IMR-90 (cell line): Measurements from ENCODE around the gene SSR3. TPM values are rescaled to one million over a fixed set of nuclear protein-coding genes. Genes with fewer than 3 reads are reported as not detected.

Experiments
- ATAC-seq: fragments of 200-7000 bp; cut with Tn5 transposase; 2 replicates; pipeline ENCODE4 v1.9.1; 2020; ENCODE audit warnings: low read depth, mild to moderate bottlenecking, moderate library complexity
- BruUV-seq: library from RNA; stranded (reverse); fragments of 400-500 nt; replicated peaks from 2 replicates; lab custom pipeline; 2021; lab: Mats Ljungman, UMichigan
- CTCF ChIA-PET: fragments of 300-600 bp; formaldehyde crosslinking; extraction: SDS; loops from one replicate; lab custom pipeline; 2021; ENCODE audit warnings: antibody characterized with exemption; lab: Yijun Ruan, JAX
- POLR2A ChIA-PET: fragments of 300-600 bp; sonication (Branson Sonifier 250); formaldehyde crosslinking; loops from one replicate; lab custom pipeline; 2022; ENCODE audit warnings: antibody characterized with exemption; ENCODE audit not compliant: unreplicated experiment; lab: Charles Lee
- DNase-seq: peaks from one replicate; pipeline ENCODE4 v3.0.0; 2013
- H2AFZ ChIP-seq: replicated peaks from 2 replicates; pipeline ENCODE3; 2013; ENCODE audit warnings: low read length, mild to moderate bottlenecking; ENCODE audit not compliant: poor library complexity
- H2AK5ac ChIP-seq: 2 replicates; pipeline ENCODE4 v1.6.1; 2013; ENCODE audit warnings: low read depth, low read length, inconsistent platforms
- H2AK9ac ChIP-seq: replicated peaks from 2 replicates; pipeline ENCODE3; 2013; ENCODE audit warnings: mild to moderate bottlenecking, low read depth, low read length, moderate library complexity; ENCODE audit not compliant: poor library complexity
- H2BK120ac ChIP-seq: 2 replicates; pipeline ENCODE4 v1.6.1; 2013; ENCODE audit warnings: low read depth, low read length, inconsistent platforms
- H2BK15ac ChIP-seq: 3 replicates; pipeline ENCODE4 v1.6.1; 2013; ENCODE audit warnings: low read depth, low read length, inconsistent platforms
- H2BK20ac ChIP-seq: 2 replicates; pipeline ENCODE4 v1.6.1; 2013; ENCODE audit warnings: low read depth, mild to moderate bottlenecking, inconsistent platforms, low read length, moderate library complexity
- H2BK5ac ChIP-seq: 2 replicates; pipeline ENCODE4 v1.6.1; 2013; ENCODE audit warnings: mild to moderate bottlenecking, low read depth, low read length, inconsistent platforms; ENCODE audit not compliant: poor library complexity, severe bottlenecking
- H3K14ac ChIP-seq: replicated peaks from 2 replicates; pipeline ENCODE4 v1.6.1; 2013; ENCODE audit warnings: low read depth, low read length, inconsistent platforms
- H3K18ac ChIP-seq: 2 replicates; pipeline ENCODE4 v1.6.1; 2013; ENCODE audit warnings: low read depth, low read length, control low read depth
- H3K23ac ChIP-seq: 2 replicates; pipeline ENCODE4 v1.6.1; 2013; ENCODE audit warnings: low read depth, low read length, inconsistent platforms
- H3K27ac ChIP-seq: 2 replicates; pipeline ENCODE4 v1.5.1; 2013; ENCODE audit warnings: mild to moderate bottlenecking, control low read depth, low read length; ENCODE audit not compliant: insufficient read depth
- H3K27me3 ChIP-seq: 2 replicates; pipeline ENCODE4 v1.6.1; 2013; ENCODE audit warnings: low read length; ENCODE audit not compliant: control insufficient read depth, insufficient read depth
- H3K36me3 ChIP-seq: 2 replicates; pipeline ENCODE4 v1.6.1; 2013; ENCODE audit warnings: low read length, mixed read lengths; ENCODE audit not compliant: control insufficient read depth, insufficient read depth
- H3K4ac ChIP-seq: 2 replicates; pipeline ENCODE4 v1.6.1; 2013; ENCODE audit warnings: low read depth, low read length, inconsistent platforms
- H3K4me1 ChIP-seq: 2 replicates; pipeline ENCODE4 v1.6.1; 2013; ENCODE audit warnings: low read length, mixed read lengths; ENCODE audit not compliant: control insufficient read depth, insufficient read depth
- H3K4me2 ChIP-seq: 2 replicates; pipeline ENCODE4 v1.6.1; 2013; ENCODE audit warnings: low read depth, mild to moderate bottlenecking, control low read depth, low read length, moderate library complexity
- H3K4me3 ChIP-seq: 2 replicates; pipeline ENCODE4 v1.5.1; 2013; ENCODE audit warnings: low read depth, mild to moderate bottlenecking, control low read depth, low read length, moderate library complexity; ENCODE audit not compliant: insufficient read depth
- H3K56ac ChIP-seq: 2 replicates; pipeline ENCODE4 v1.6.1; 2013; ENCODE audit warnings: low read length, inconsistent platforms; ENCODE audit not compliant: insufficient read depth; ENCODE audit errors: extremely low read depth
- H3K79me1 ChIP-seq, 2 experiments: 2 replicates each; pipeline ENCODE4 v1.6.1; 2013; ENCODE audit warnings: low read length in 2 of 2, inconsistent platforms in 1 of 2, low read depth in 1 of 2
- H3K9ac ChIP-seq: 2 replicates; pipeline ENCODE4 v1.6.1; 2013; ENCODE audit warnings: low read depth, low read length, control low read depth
- H3K9me1 ChIP-seq: 2 replicates; pipeline ENCODE4 v1.6.1; 2013; ENCODE audit warnings: low read length, inconsistent platforms; ENCODE audit not compliant: insufficient read depth
- H3K9me3 ChIP-seq: 2 replicates; pipeline ENCODE4 v1.6.1; 2013; ENCODE audit warnings: low read length; ENCODE audit not compliant: control insufficient read depth, insufficient read depth
- H4K20me1 ChIP-seq: 2 replicates; pipeline ENCODE4 v1.6.1; 2013; ENCODE audit warnings: low read length, inconsistent platforms; ENCODE audit not compliant: insufficient read depth
- H4K5ac ChIP-seq: 2 replicates; pipeline ENCODE4 v1.6.1; 2013; ENCODE audit warnings: mild to moderate bottlenecking, low read depth, low read length, control low read depth
- H4K8ac ChIP-seq, 2 experiments: 2 replicates each; pipeline ENCODE4 v1.6.1; 2013; ENCODE audit warnings: low read depth in 2 of 2, low read length in 2 of 2, control low read depth in 1 of 2, inconsistent platforms in 1 of 2
- H4K91ac ChIP-seq: 2 replicates; pipeline ENCODE4 v1.6.1; 2013; ENCODE audit warnings: low read depth, low read length, inconsistent platforms; ENCODE audit not compliant: insufficient read depth
- BHLHE40 ChIP-seq: fragments of 150-350 bp; IDR thresholded peaks from 2 replicates; pipeline ENCODE4 v1.6.1; 2016; ENCODE audit warnings: mild to moderate bottlenecking, low read depth, low read length
- CEBPB ChIP-seq: IDR thresholded peaks from 2 replicates; pipeline ENCODE4 v1.6.1; 2012; ENCODE audit warnings: low read depth, low read length, improper control_type of control experiment
- CHD1 ChIP-seq: IDR thresholded peaks from 2 replicates; pipeline ENCODE4 v1.6.1; 2012; ENCODE audit warnings: low read depth, low read length, improper control_type of control experiment
- FOS ChIP-seq: fragments of 150-350 bp; IDR thresholded peaks from 2 replicates; pipeline ENCODE4 v1.6.1; 2016; ENCODE audit warnings: low read depth, low read length
- MAFK ChIP-seq: IDR thresholded peaks from 2 replicates; pipeline ENCODE4 v1.6.1; 2012; ENCODE audit warnings: low read depth, low read length, improper control_type of control experiment
- MAZ ChIP-seq: IDR thresholded peaks from 2 replicates; pipeline ENCODE4 v1.6.1; 2012; ENCODE audit warnings: low read depth, mild to moderate bottlenecking, low read length, improper control_type of control experiment, moderate library complexity, borderline replicate concordance
- MXI1 ChIP-seq: IDR thresholded peaks from 2 replicates; pipeline ENCODE4 v1.6.1; 2012; ENCODE audit warnings: low read depth, mild to moderate bottlenecking, low read length, moderate library complexity, borderline replicate concordance
- NFE2L2 ChIP-seq: fragments of 150-350 bp; IDR thresholded peaks from 2 replicates; pipeline ENCODE4 v1.6.1; 2016; ENCODE audit warnings: low read depth, mild to moderate bottlenecking, low read length
- POLR2A ChIP-seq: IDR thresholded peaks from 2 replicates; pipeline ENCODE4 v1.6.1; 2012; ENCODE audit warnings: mild to moderate bottlenecking, low read depth, low read length
- RAD21 ChIP-seq: IDR thresholded peaks from 2 replicates; pipeline ENCODE4 v1.6.1; 2012; ENCODE audit warnings: low read length, improper control_type of control experiment
- RCOR1 ChIP-seq: IDR thresholded peaks from 2 replicates; pipeline ENCODE4 v1.6.1; 2012; ENCODE audit warnings: mild to moderate bottlenecking, low read length, improper control_type of control experiment; ENCODE audit not compliant: insufficient replicate concordance
- RFX5 ChIP-seq: IDR thresholded peaks from 2 replicates; pipeline ENCODE4 v1.8.0; 2012; ENCODE audit warnings: low read depth, mild to moderate bottlenecking, low read length, moderate library complexity
- SMC3 ChIP-seq: fragments of 150-350 bp; IDR thresholded peaks from 2 replicates; pipeline ENCODE4 v1.6.1; 2016; ENCODE audit warnings: low read depth, mild to moderate bottlenecking, antibody characterized with exemption, low read length, moderate library complexity
- WGBS, 2 experiments: methylation state at CpG; one replicate each; pipeline versions ENCODE4 v1.1.5 to v1.1.7; 2013; ENCODE audit warnings: missing lambda C conversion rate in 2 of 2; ENCODE audit not compliant: insufficient read length in 1 of 2; ENCODE audit errors: extremely low coverage in 2 of 2; 5-methylcytosine and 5-hydroxymethylcytosine counted together
- dilution Hi-C: fragments of 300-500 bp; cut with HindIII; formaldehyde crosslinking; loops from one replicate; pipeline ENCODE4 v1.14.3; 2018; ENCODE audit warnings: low sequenced_read_pairs; ENCODE audit not compliant: unreplicated experiment
- in situ Hi-C: fragments of 300-500 bp; cut with MboI; formaldehyde crosslinking; loops from 3 replicates; pipeline ENCODE4 v1.14.3; 2019; ENCODE audit warnings: low sequenced_read_pairs, inconsistent platforms, mixed read lengths
- intact Hi-C: fragments of 100-400 bp; cut with micrococcal nuclease; formaldehyde crosslinking; loops from 2 replicates; pipeline ENCODE4 v1.10.0; 2022
- polyA plus RNA-seq, 3 experiments: library from polyadenylated mRNA; depleted of rRNA; stranded (reverse); fragments of >200 nt; gene quantifications; 2 replicates each; pipeline ENCODE4 v1.2.3, GENCODE V29; 2012; ENCODE audit warnings: low replicate concordance in 1 of 3
- total RNA-seq: library from RNA; depleted of rRNA; stranded (reverse); fragments of >200 nt; gene quantifications from 2 replicates; pipeline ENCODE4 v1.2.3, GENCODE V29; 2012
- TF ChIP-seq, protein P1 (sequence below): fragments of 150-350 bp; IDR thresholded peaks from 2 replicates; pipeline ENCODE4 v1.6.1; 2017; ENCODE audit warnings: mild to moderate bottlenecking, antibody characterized with exemption, low read length, low read depth
- TF ChIP-seq, protein P2 (sequence below): fragments of 150-350 bp; IDR thresholded peaks from 2 replicates; pipeline ENCODE4 v1.6.1; 2016; ENCODE audit warnings: low read depth, mild to moderate bottlenecking, low read length, moderate library complexity, borderline replicate concordance
- TF ChIP-seq, protein P3 (sequence below): conservative IDR thresholded peaks from 2 replicates; pipeline ENCODE4 v1.5.1; 2012; ENCODE audit warnings: mild to moderate bottlenecking, low read depth, low read length, improper control_type of control experiment

The SSR3 gene
- total and polyA plus RNA-seq, 2 of the 4 experiments (the other 2 are of a cell fraction), result 246 to 608 TPM

DNA sequence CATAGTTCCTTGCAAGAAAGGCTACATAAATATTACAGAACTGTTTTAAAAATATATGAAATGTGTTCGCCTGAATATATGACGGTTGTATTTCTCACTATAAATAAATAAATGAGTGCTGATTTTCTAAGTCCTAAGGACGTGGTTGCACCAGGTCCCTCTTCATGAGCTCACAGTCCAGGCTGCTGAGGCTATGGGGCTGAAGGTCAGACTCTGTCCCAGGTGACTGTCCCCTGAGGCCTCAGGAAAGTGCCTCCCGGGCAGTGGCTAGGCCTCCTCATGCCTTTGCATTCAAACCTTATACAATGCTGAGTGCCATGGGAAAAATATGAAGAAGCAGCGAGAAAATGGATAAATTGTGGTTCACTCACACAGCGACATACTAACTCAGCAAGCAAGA is 43.5 kb upstream of the SSR3 start:
- no peaks in the 10 kb centered on the region for H4K20me1 ChIP-seq
- no peak overlapping the region for H4K91ac ChIP-seq
- H3K14ac ChIP-seq, result no peak overlapping the region
- H2BK20ac ChIP-seq, result no peak overlapping the region
- no peak overlapping the region for H2AK5ac ChIP-seq
- H3K9ac ChIP-seq, result no peak overlapping the region
- H4K8ac ChIP-seq, result no peak overlapping the region
- no peaks in the 10 kb centered on the region for H3K4me1 ChIP-seq
- intact Hi-C loops (no loop called here), dilution Hi-C loops (no loop called here), in situ Hi-C loops (no loop called here)
- 0 out of 2 replicates have a peak, but pooled peaks cover 3% of the 10 kb centered on the region for H3K9me1 ChIP-seq
- no peak overlapping the region for H3K4me2 ChIP-seq
- no peak overlapping the region for H4K5ac ChIP-seq
- H2BK15ac ChIP-seq, result no peak overlapping the region
- no TSS peak for BruUV-seq
- no peak overlapping the region for H3K23ac ChIP-seq
- no peak overlapping the region for H2AK9ac ChIP-seq
- H2BK120ac ChIP-seq, result no peak overlapping the region
- H3K79me1 ChIP-seq, result no peaks in the 10 kb centered on the region
- no peaks in the 10 kb centered on the region for H3K9me3 ChIP-seq
- TF ChIP-seq, protein P1, sequence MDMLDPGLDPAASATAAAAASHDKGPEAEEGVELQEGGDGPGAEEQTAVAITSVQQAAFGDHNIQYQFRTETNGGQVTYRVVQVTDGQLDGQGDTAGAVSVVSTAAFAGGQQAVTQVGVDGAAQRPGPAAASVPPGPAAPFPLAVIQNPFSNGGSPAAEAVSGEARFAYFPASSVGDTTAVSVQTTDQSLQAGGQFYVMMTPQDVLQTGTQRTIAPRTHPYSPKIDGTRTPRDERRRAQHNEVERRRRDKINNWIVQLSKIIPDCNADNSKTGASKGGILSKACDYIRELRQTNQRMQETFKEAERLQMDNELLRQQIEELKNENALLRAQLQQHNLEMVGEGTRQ, result no peak
- TF ChIP-seq RFX5, result no peak
- TF ChIP-seq CEBPB, result no peak
- no peak for TF ChIP-seq RCOR1
- no peak for TF ChIP-seq BHLHE40
- TF ChIP-seq MAFK, result no peak
- no peak for TF ChIP-seq CHD1
- no peak for TF ChIP-seq MAZ
- no peak for TF ChIP-seq MXI1
- TF ChIP-seq, protein P2, sequence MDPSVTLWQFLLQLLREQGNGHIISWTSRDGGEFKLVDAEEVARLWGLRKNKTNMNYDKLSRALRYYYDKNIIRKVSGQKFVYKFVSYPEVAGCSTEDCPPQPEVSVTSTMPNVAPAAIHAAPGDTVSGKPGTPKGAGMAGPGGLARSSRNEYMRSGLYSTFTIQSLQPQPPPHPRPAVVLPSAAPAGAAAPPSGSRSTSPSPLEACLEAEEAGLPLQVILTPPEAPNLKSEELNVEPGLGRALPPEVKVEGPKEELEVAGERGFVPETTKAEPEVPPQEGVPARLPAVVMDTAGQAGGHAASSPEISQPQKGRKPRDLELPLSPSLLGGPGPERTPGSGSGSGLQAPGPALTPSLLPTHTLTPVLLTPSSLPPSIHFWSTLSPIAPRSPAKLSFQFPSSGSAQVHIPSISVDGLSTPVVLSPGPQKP, result no peak
- TF ChIP-seq POLR2A, result no peak
- TF ChIP-seq, protein P3, sequence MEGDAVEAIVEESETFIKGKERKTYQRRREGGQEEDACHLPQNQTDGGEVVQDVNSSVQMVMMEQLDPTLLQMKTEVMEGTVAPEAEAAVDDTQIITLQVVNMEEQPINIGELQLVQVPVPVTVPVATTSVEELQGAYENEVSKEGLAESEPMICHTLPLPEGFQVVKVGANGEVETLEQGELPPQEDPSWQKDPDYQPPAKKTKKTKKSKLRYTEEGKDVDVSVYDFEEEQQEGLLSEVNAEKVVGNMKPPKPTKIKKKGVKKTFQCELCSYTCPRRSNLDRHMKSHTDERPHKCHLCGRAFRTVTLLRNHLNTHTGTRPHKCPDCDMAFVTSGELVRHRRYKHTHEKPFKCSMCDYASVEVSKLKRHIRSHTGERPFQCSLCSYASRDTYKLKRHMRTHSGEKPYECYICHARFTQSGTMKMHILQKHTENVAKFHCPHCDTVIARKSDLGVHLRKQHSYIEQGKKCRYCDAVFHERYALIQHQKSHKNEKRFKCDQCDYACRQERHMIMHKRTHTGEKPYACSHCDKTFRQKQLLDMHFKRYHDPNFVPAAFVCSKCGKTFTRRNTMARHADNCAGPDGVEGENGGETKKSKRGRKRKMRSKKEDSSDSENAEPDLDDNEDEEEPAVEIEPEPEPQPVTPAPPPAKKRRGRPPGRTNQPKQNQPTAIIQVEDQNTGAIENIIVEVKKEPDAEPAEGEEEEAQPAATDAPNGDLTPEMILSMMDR, result no peak
- TF ChIP-seq SMC3, result no peak
- no peak for TF ChIP-seq NFE2L2
- TF ChIP-seq FOS, result no peak
- TF ChIP-seq RAD21, result no peak
- ATAC-seq (no peak), DNase-seq (no peak)
- WGBS, 2 experiments, result no CpG with 5 or more reads among the region's 6 CpGs
- no peaks in the 10 kb centered on the region for H3K27me3 ChIP-seq
- H3K18ac ChIP-seq, result no peak overlapping the region
- H3K36me3 ChIP-seq, result no peaks in the 10 kb centered on the region
- POLR2A ChIA-PET, result no interaction called here
- CTCF ChIA-PET, result interaction anchor here (0.6 to 1.0 kb wide), 3 partner anchors 63 to 538 kb away, joined by 3 read pairs; no protein-coding TSS in a partner anchor
- no peak overlapping the region for H3K4me3 ChIP-seq
- no peak overlapping the region for H3K56ac ChIP-seq
- H2AFZ ChIP-seq, result no peak overlapping the region
- no peak overlapping the region for H3K27ac ChIP-seq
- H3K4ac ChIP-seq, result no peak overlapping the region
- H2BK5ac ChIP-seq, result no peak overlapping the region
